HG02973 (cell line): ENCODE results near the gene PCIF1.

Source experiments
- ATAC-seq: cut with Tn5 transposase; IDR thresholded peaks from one replicate; pipeline ENCODE4 v1.9.1; 2021; ENCODE audit warnings: moderate library complexity; ENCODE audit not compliant: unreplicated experiment

The PCIF1 gene

DNA sequence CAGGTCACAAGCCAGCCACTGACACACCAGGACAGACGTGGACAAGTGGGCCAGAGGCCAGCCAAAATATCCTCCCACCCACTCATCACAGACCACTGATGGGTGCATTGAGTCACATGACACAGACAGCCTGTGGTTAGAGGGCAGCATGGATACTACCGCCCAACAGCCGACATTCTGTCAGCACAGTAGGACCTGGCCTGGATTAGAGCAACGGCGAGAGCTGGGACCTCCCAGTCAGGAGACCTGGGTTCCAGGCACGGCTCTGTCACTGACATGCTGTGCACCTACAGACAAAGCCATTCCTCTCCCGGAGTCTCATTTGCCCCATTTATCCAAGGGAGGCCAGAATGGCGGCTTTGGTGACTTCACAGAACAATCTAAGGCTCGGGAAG, 29.5 kb downstream of the PCIF1 start:
- no peak for ATAC-seq

GRCh38 chr20:45965169-45966002, 30.9 kb downstream of the PCIF1 start:
- no peak for ATAC-seq

- ATAC-seq = no peak
Measured at GRCh38 chr20:45967551-45968080, 33.1 kb downstream of the PCIF1 start.

GRCh38 chr20:45968081-45968671, 33.7 kb downstream of the PCIF1 start:
- no peak for ATAC-seq

DNA sequence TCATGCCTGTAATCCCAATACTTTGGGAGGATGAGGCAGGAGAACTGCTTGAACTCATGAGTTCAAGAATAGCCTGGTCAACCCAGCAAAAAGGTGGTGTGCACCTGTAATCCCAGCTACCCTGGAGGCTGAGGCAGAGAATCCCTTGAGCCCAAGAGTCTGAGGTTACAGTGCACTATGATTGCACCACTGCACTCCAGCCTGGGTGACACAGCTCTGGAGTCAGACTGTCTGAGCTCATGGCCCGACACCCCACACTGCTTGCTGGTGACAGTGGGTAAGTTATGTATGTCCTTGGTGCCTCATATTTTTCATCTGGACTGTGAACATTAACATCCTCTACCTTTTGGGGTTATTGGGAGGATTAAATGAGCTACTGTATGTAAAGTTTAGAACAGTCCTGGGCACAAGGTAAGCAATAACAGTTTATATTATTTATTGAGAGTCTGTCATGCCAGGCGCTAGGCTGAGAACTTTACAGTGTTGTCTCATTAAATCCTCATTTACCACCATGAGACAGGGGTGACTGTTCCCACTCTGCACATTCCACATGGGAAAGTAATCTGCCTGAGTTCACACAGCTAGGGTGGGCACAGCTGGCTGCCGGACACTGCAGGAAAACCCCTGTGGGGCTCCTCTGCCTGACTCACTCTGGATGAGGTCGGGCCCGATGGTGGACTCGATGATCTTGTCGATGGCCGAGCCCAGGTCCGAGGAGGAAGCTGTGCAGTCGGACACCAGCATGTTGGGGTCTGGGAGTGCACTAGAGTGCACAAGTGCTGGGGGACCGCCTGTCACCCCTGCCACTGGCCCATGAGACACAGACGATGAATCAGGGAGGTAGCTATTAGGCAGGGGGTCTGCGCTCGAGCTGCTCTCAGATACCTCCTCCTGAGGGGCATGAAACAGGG, 34.6 kb downstream of the PCIF1 start:
- no peak for ATAC-seq

- ATAC-seq = no peak
Measured at GRCh38 chr20:45969712-45970634, 35.5 kb downstream of the PCIF1 start.

DNA sequence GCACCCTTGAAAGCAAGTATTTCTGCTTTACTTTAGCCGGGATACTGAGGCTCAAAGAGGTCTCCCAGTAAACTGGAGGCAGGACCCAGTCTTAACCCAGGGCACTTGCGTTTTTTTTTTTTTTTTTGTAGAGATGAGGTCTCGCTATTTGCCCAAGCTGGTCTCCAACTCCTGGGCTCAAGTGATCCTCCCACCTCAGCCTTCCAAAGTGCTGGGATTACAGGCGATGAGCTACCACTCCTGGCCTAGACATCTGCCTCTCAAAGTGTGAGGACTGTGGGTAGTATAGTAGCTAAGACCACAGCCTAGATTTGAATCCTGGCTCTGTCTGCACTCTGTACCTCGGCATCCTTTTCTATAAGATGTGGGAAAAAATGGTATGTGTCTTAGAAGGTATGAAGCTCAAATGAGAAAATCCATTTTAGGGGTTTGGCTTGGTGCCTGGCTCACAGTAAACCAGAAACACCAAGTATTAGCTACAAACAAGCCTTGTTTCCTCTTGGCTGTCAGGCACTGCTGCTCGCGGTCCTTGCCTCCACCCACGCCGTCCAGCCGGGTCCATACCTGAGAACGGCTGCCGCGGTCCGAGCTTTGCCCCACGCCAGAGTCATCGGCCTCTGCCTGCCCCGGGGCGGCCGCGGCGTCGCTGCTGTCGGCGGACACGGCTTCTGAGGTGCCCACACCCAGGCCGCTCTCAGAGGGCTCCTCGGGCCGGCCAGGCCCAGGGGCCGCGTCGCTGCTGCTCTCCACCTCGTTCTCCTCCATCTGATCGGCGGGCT, 36.4 kb downstream of the PCIF1 start:
- ATAC-seq = no peak

DNA sequence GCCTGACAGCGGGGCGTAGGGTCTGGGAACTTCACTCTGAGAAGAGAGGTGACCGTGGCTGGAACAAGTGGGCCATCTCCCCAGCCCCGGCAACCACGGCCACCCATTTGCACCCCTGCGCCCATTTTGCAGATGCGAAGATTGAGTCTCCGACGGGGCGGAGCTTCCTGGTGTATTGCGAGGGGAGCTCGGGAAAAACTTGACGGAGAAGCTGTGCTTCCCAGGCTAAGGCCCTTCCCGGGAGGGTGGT, 36.9 kb downstream of the PCIF1 start:
- ATAC-seq = no peak

DNA sequence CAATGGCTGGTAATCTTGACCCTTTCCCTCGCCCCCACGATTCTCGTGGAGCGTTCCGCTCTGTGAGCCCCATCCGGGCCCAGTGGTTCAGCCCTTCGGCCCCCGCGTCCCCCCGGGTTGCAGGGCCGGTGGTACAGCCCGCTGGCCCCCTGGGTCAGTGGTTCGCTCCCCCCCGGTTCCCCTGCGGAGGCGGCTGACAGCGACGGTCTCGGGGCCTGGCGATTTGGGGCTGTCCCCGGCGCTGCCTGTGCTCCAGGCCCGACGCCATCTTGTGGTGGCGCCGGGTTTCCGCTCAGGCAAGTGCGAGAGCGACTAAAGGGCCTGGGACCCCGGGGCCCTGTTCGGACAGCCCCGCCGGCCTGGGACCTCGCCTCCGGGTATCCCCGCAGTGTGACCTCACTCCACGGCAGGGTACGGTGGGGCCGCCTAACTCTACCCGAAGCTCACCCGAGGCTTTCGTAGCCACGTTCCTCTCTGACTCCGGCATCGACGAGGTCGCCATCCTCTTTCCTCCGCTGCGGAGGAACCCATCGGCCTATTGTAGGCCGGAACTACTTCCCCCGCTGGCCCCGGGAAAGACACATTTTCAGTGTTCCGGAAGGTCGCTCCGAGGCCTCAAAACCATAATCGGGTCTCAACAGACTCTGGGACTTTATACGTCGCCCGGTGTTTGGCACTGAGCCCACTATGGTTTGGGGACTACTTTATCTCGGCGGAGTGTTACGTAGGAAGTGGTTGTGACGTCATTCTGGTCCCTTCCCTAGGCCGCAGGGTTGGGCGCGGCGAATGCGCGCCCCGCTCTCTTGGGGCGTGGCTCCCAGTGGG, 37.4 kb downstream of the PCIF1 start, which contains the start of gene ZNF335:
Gene ZNF335 (minus strand): TSS at position 529 of the 825 bp plus-strand sequence. CDS start 793 bp downstream, outside the sequence.
- ATAC-seq = peak; percentile 63

- no peak for ATAC-seq
Measured at GRCh38 chr20:45972500-45973183, 38.2 kb downstream of the PCIF1 start.

- ATAC-seq = no peak
Measured at GRCh38 chr20:45974896-45975565, 40.5 kb downstream of the PCIF1 start.

DNA sequence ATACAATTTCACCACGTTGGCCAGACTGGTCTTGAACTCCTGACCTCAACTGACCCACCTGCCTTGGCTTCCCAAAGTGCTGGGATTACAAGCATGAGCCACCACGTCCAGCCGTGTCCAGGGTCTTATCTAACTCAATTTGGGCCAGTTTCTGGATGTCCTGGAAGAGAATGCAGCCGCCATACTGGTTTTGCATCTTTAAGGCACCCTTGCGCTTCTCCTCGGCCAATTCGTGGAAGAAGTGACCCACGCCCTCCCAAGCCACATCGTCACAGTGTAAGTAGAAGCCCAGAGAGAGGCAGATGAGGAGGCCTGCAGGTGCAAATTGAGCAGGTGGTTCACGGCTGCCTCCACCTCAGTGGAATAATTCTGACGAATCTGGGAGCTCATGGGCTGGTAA, 41.2 kb downstream of the PCIF1 start:
- no peak for ATAC-seq

DNA sequence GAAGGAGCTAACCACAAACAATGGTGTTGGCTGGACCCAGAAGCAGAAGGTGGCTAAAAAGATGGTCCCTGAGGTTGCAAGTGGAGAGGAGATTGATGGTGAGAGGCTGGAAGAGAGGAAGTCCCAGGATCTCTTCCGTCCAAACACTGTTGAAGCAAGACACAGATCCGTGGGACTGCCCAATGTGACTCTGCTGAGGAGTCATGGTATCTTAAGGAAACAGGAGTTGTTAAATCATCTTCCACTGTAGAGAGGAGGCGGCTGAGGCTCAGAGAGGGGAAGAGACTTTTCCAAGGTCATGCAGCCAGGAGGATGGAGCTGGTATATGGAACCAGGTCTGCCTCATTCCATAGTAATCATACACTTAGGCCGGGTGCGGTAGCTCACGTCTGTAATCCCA, 41.6 kb downstream of the PCIF1 start:
- no peak for ATAC-seq

- ATAC-seq = no peak
Measured at GRCh38 chr20:45981261-45981660, 46.8 kb downstream of the PCIF1 start.

GRCh38 chr20:45983279-45983743, 48.8 kb downstream of the PCIF1 start:
- ATAC-seq = no peak

DNA sequence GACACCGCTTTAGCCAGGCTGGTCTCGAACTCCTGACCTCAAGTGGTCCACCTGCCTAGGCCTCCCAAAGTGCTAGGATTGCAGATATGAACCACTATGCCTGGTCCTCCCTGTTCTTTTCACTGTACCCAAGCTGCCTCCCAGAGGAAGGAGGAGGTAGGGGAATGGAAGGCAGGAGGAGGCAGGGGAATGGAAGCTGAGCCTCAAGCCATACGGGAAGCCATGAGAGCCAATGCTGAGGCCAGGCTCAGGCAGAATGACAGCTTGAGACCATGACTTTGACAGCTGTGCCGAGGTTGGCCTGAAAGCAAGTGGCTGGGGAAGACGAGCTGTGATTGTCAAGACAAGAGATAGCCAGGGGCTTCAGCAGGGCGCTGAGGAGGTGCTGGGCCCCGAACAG, 51.1 kb downstream of the PCIF1 start:
- no peak for ATAC-seq

DNA sequence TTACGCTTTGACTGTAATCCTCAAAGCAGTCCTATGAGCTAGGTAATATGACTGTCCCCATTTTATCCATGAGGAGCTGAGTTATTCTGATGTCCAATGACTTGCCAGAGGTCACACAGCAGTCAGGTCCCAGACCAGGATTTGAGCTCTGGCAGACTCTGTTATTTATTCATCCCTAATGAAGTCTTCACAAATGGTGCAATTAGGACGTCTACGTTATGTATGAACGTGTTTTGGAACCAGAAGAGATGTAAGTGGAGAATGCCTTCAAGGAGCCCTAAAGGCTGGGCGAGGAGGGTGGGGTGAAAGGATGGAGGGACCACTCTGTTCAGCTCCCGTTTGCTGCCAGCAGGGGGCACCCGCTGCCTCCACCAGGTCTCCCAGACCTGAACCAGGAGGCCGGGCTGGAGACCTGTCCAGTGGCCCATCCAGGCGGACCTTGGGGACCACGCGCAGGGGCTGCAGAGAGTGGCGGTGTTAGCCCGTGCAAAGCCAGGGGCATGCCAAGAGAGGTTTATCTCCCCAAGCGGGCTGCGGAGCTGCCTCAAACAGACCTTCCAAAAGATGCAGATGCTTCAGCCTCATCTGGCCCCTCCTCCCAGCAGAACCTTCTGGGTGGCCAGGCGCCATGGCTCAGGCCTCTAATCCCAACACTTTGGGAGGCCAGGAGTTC, 52.8 kb downstream of the PCIF1 start:
- no peak for ATAC-seq
